Endodermal cell (in vitro differentiated cells): ENCODE results near the gene GPBAR1. TPM values are rescaled to one million over a fixed set of nuclear protein-coding genes. Genes with fewer than 3 reads are reported as not detected.

Experiments used
- DNase-seq: peaks from one replicate; pipeline ENCODE4 v3.0.0-alpha.2; 2017
- H3K27ac ChIP-seq: 2 replicates; pipeline ENCODE4 v1.5.1; 2013; ENCODE audit warnings: mild to moderate bottlenecking, low read depth, low read length, moderate library complexity
- H3K27me3 ChIP-seq: 2 replicates; pipeline ENCODE4 v1.6.1; 2013; ENCODE audit warnings: mild to moderate bottlenecking, low read length, moderate library complexity; ENCODE audit not compliant: insufficient read depth, control insufficient read depth, poor library complexity, severe bottlenecking
- H3K36me3 ChIP-seq: 2 replicates; pipeline ENCODE4 v1.7.0; 2013; ENCODE audit warnings: mild to moderate bottlenecking, low read length, moderate library complexity; ENCODE audit not compliant: control insufficient read depth, insufficient read depth
- H3K4me1 ChIP-seq: one replicate; pipeline ENCODE4 v1.7.0; 2013; ENCODE audit warnings: low read length; ENCODE audit not compliant: control insufficient read depth, insufficient read depth
- H3K4me3 ChIP-seq: 2 replicates; pipeline ENCODE4 v1.5.1; 2013; ENCODE audit warnings: mild to moderate bottlenecking, low read length, moderate library complexity
- H3K9ac ChIP-seq: 2 replicates; pipeline ENCODE4 v1.6.1; 2013; ENCODE audit warnings: mild to moderate bottlenecking, low read length, moderate library complexity; ENCODE audit not compliant: poor library complexity, severe bottlenecking; ENCODE audit errors: extremely low read depth
- H3K9me3 ChIP-seq: 2 replicates; pipeline ENCODE4 v1.6.1; 2013; ENCODE audit warnings: mild to moderate bottlenecking, low read length, moderate library complexity; ENCODE audit not compliant: control insufficient read depth
- H3K27ac Mint-ChIP-seq: 2 replicates; pipeline ENCODE4 v1.8.0; 2020; ENCODE audit warnings: mixed read lengths
- H3K27me3 Mint-ChIP-seq: 2 replicates; pipeline ENCODE4 v1.8.0; 2021; ENCODE audit warnings: mild to moderate bottlenecking, mixed read lengths; ENCODE audit not compliant: insufficient read depth
- H3K36me3 Mint-ChIP-seq: 2 replicates; pipeline ENCODE4 v1.8.0; 2020; ENCODE audit warnings: low read depth, mixed read lengths
- H3K4me1 Mint-ChIP-seq: 2 replicates; pipeline ENCODE4 v1.8.0; 2020; ENCODE audit warnings: mixed read lengths
- H3K4me3 Mint-ChIP-seq: 2 replicates; pipeline ENCODE4 v1.8.0; 2020; ENCODE audit warnings: mild to moderate bottlenecking, moderate library complexity, mixed read lengths
- H3K9me3 Mint-ChIP-seq: 2 replicates; pipeline ENCODE4 v1.8.0; 2020; ENCODE audit warnings: mild to moderate bottlenecking, mixed read lengths
- CTCF ChIP-seq: fragments of 200-600 bp; sonication (generic); conservative IDR thresholded peaks from 2 replicates; pipeline ENCODE4 v1.5.0; 2021; ENCODE audit warnings: antibody characterized with exemption, mild to moderate bottlenecking
- WGBS, 2 experiments: methylation state at CpG; one replicate each; pipeline versions ENCODE4 v1.1.5 to v1.1.7; 2013; ENCODE audit warnings: missing lambda C conversion rate in 2 of 2, mixed read lengths in 1 of 2; ENCODE audit not compliant: insufficient coverage in 1 of 2, insufficient read length in 1 of 2; 5-methylcytosine and 5-hydroxymethylcytosine counted together
- total RNA-seq, 2 donors: library from RNA; stranded (reverse); fragmentation: NEBNext Ultra II Directional in 1 of 2; extraction: Animal tissue kit (Norgen Biotek cat#: 25700) in 1 of 2; gene quantifications; 2 replicates in 1 of 2; 3 replicates in 1 of 2; pipeline ENCODE4 v1.2.1, GENCODE V29; 2021

The GPBAR1 gene
- total RNA-seq, 2 donors from 2014 or later, result 0.18 TPM

GRCh38 chr2:218269900-218270720, 9.3 kb downstream of the GPBAR1 start, which contains the start of the genes AAMP and PNKD:
Gene AAMP, minus strand, starts transcription at chr2:218270137. Its CDS starts 51 bp downstream, at chr2:218270086.
Gene PNKD, plus strand, starts transcription at chr2:218270519. Its CDS starts 17 bp downstream, at chr2:218270536.
- Mint-ChIP-seq H3K9me3 (no peaks in the 10 kb centered on the region), H3K27me3 (no peaks in the 10 kb centered on the region), H3K4me1 (peaks cover 18% of the 10 kb centered on the region), H3K27ac (peak within 1 kb of the TSS; percentile 97), H3K36me3 (peaks cover 31% of the 10 kb centered on the region), H3K4me3 (peak within 1 kb of the TSS; percentile 96)
- H3K4me3 ChIP-seq, result peak within 1 kb of the TSS; percentile 97
- H3K4me1 ChIP-seq, result peaks cover 3% of the 10 kb centered on the region
- H3K27ac ChIP-seq, result peak within 1 kb of the TSS; percentile 48
- H3K36me3 ChIP-seq, result peaks cover 37% of the 10 kb centered on the region
- WGBS, 2 experiments, result 0% methylated on average over 14 to 64 of the region's 64 CpGs
- no peak for TF ChIP-seq CTCF
- H3K9ac ChIP-seq, result peak within 1 kb of the TSS; percentile 89
- no peaks in the 10 kb centered on the region for H3K9me3 ChIP-seq
- H3K27me3 ChIP-seq, result no peaks in the 10 kb centered on the region
- peak; percentile 100 for DNase-seq

DNA sequence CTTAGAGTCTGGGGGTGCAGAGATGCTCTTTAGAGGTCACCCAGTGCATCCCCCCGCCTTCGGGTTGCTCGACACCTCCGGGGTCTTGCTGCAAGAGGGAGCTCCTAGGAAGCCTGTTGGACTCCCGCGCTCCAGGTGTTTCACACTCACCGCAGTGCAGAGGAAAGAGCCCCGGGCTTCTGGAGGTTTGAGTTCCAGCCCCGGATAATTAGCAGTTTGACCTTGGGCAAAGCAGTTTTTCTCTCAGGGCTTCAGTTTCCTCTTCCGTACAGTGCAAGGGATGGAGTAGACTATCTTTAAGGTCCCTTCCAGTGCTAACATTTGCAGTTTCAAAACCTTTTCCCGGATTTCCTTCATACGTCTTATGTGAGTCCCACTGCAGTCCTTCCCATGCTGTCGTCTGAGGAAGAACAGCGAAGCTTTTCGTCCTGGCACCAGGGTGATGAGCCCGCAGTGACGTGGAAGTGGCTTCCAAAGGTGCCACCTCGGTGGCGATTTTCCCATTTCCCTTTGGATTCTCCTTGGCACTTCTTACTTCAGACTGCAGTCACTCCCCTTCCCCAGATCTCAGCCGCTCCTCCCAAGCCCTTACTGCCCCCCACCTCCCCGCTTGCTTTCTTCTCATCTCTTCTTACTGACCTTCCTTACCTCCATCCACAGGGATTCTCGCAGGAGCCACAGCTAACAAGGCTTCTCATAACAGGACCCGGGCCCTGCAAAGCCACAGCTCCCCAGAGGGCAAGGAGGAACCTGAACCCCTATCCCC, 10.1 kb downstream of the GPBAR1 start:
- DNase-seq, result no peak
- TF ChIP-seq CTCF, result no peak
- Mint-ChIP-seq H3K27ac (peak overlapping the region; percentile 70), H3K4me1 (peaks cover 18% of the 10 kb centered on the region), H3K27me3 (no peaks in the 10 kb centered on the region), H3K36me3 (peaks cover 31% of the 10 kb centered on the region), H3K9me3 (no peaks in the 10 kb centered on the region), H3K4me3 (peak overlapping the region; percentile 96)
- Histone ChIP-seq H3K4me1 (peaks cover 3% of the 10 kb centered on the region), H3K27me3 (no peaks in the 10 kb centered on the region), H3K9ac (peak overlapping the region; percentile 68), H3K27ac (no peak overlapping the region), H3K9me3 (no peaks in the 10 kb centered on the region), H3K4me3 (peak overlapping the region; percentile 97), H3K36me3 (peaks cover 40% of the 10 kb centered on the region)
- 8 to 9% methylated on average over 17 to 23 of the region's 23 CpGs for WGBS, 2 experiments

GRCh38 chr2:218271487-218271797, 10.6 kb downstream of the GPBAR1 start:
- Histone ChIP-seq H3K4me3 (peak overlapping the region; percentile 97), H3K27me3 (no peaks in the 10 kb centered on the region), H3K9me3 (no peaks in the 10 kb centered on the region), H3K36me3 (peaks cover 39% of the 10 kb centered on the region), H3K9ac (no peak overlapping the region), H3K4me1 (peaks cover 3% of the 10 kb centered on the region), H3K27ac (no peak overlapping the region)
- TF ChIP-seq CTCF, result no peak
- Mint-ChIP-seq H3K36me3 (peaks cover 32% of the 10 kb centered on the region), H3K27me3 (no peaks in the 10 kb centered on the region), H3K4me1 (peaks cover 18% of the 10 kb centered on the region), H3K4me3 (peak overlapping the region; percentile 96), H3K9me3 (no peaks in the 10 kb centered on the region), H3K27ac (no peak overlapping the region)
- 60 to 71% methylated on average over 1 to 4 of the region's 4 CpGs for WGBS, 2 experiments
- no peak for DNase-seq
